ENCODE data around the gene ECHS1. TPM values are rescaled to one million over a fixed set of nuclear protein-coding genes. Genes with fewer than 3 reads are reported as not detected.

The ECHS1 gene
- polyA plus RNA-seq, 3 donors, result 34.6 to 102 (median 85.1) TPM

- Histone ChIP-seq H2AFZ (ENCODE audit: insufficient read depth, low read depth, low read length, poor library complexity, severe bottlenecking) (no peak overlapping the region), H3K9ac (ENCODE audit: insufficient read depth, low read length, poor library complexity, severe bottlenecking) (no peak overlapping the region), H3K4me3 (replicated peaks in 1 of 3; ENCODE audit: low read depth in 2 of 3, low read length in 3 of 3) (no peak overlapping the region), H4K20me1 (ENCODE audit: insufficient read depth, low read length) (no peaks in the 10 kb centered on the region), H3K36me3 (replicated peaks in 1 of 2; ENCODE audit: control insufficient read depth in 1 of 2, insufficient read depth in 2 of 2, low read length in 2 of 2) (peaks cover 11 to 17% of the 10 kb centered on the region in 2 donors), H3K79me2 (ENCODE audit: insufficient read depth, low read length) (no peaks in the 10 kb centered on the region), H3K4me1 (ENCODE audit: control insufficient read depth in 1 of 2, insufficient read depth in 2 of 2, low read length in 2 of 2) (peaks cover 6 to 7% of the 10 kb centered on the region in 2 donors), H3K4me2 (replicated peaks; ENCODE audit: extremely low read depth, low read length, poor library complexity, severe bottlenecking) (no peak overlapping the region), H3K9me3 (replicated peaks in 1 of 2; ENCODE audit: control insufficient read depth in 1 of 2, insufficient read depth in 1 of 2, low read length in 2 of 2) (peaks cover 6 to 8% of the 10 kb centered on the region in 2 donors), H3K27ac (ENCODE audit: low read depth in 1 of 2, low read length in 2 of 2) (no peak overlapping the region), H3K27me3 (ENCODE audit: control insufficient read depth in 2 of 2, insufficient read depth in 2 of 2, low read length in 2 of 2) (peaks cover 0 to 13% of the 10 kb centered on the region in 2 donors)
- Mint-ChIP-seq H3K27ac (no peak overlapping the region), H3K27me3 (ENCODE audit: low read depth in 3 of 3) (peaks cover 18 to 28% (median 22%) of the 10 kb centered on the region in 3 donors), H3K4me3 (no peak overlapping the region), H3K9me3 (peaks cover 0 to 21% (median 16%) of the 10 kb centered on the region in 7 donors), H3K4me1 (peaks cover 9% of the 10 kb centered on the region), H3K36me3 (peaks cover 19% of the 10 kb centered on the region in 2 donors)
- intact Hi-C loops (cut with micrococcal nuclease), result loop anchor here in 1 of 2 donors (5.0 kb wide), 2 partner anchors 174 to 374 kb away; partner anchors contain the start of gene CFAP46
- WGBS (ENCODE audit: insufficient coverage), result no CpG with 5 or more reads among the region's 7 CpGs
- no peak for DNase-seq
- TF ChIP-seq CTCF (IDR thresholded peaks at IDR 0.05), result no peak
Observed at GRCh38 chr10:133316732-133317131, 56.4 kb downstream of the ECHS1 start.

- no peak overlapping the region for H2AFZ ChIP-seq (ENCODE audit: insufficient read depth, low read depth, low read length, poor library complexity, severe bottlenecking)
- peaks cover 9% of the 10 kb centered on the region for H3K4me1 Mint-ChIP-seq
- no peak overlapping the region for H3K27ac Mint-ChIP-seq
- intact Hi-C loops (cut with micrococcal nuclease), result loop anchor here in 1 of 2 donors (5.0 kb wide), 2 partner anchors 174 to 374 kb away; partner anchors contain the start of gene CFAP46
- TF ChIP-seq CTCF (IDR thresholded peaks at IDR 0.05), result no peak
- peaks cover 6 to 7% of the 10 kb centered on the region in 2 donors for H3K4me1 ChIP-seq (ENCODE audit: control insufficient read depth in 1 of 2, insufficient read depth in 2 of 2, low read length in 2 of 2)
- peaks cover 5 to 6% of the 10 kb centered on the region in 2 donors for H3K9me3 ChIP-seq (replicated peaks in 1 of 2; ENCODE audit: control insufficient read depth in 1 of 2, insufficient read depth in 1 of 2, low read length in 2 of 2)
- peaks cover 0 to 12% of the 10 kb centered on the region in 2 donors for H3K27me3 ChIP-seq (ENCODE audit: control insufficient read depth in 2 of 2, insufficient read depth in 2 of 2, low read length in 2 of 2)
- peaks cover 14 to 22% of the 10 kb centered on the region in 2 donors for H3K36me3 ChIP-seq (replicated peaks in 1 of 2; ENCODE audit: control insufficient read depth in 1 of 2, insufficient read depth in 2 of 2, low read length in 2 of 2)
- peaks cover 0 to 18% (median 14%) of the 10 kb centered on the region in 7 donors for H3K9me3 Mint-ChIP-seq
- peaks cover 18 to 25% (median 22%) of the 10 kb centered on the region in 3 donors for H3K27me3 Mint-ChIP-seq (ENCODE audit: low read depth in 3 of 3)
- no peak overlapping the region for H3K4me3 ChIP-seq (replicated peaks in 1 of 3; ENCODE audit: low read depth in 2 of 3, low read length in 3 of 3)
- H4K20me1 ChIP-seq (ENCODE audit: insufficient read depth, low read length), result no peaks in the 10 kb centered on the region
- H3K9ac ChIP-seq (ENCODE audit: insufficient read depth, low read length, poor library complexity, severe bottlenecking), result no peak overlapping the region
- H3K4me2 ChIP-seq (replicated peaks; ENCODE audit: extremely low read depth, low read length, poor library complexity, severe bottlenecking), result no peak overlapping the region
- no peak for DNase-seq
- H3K79me2 ChIP-seq (ENCODE audit: insufficient read depth, low read length), result no peaks in the 10 kb centered on the region
- H3K4me3 Mint-ChIP-seq, result peak overlapping the region in 1 of 2 donors; percentile 13
- H3K36me3 Mint-ChIP-seq, result peaks cover 24% of the 10 kb centered on the region in 2 donors
- 49% methylated on average over 3 of the region's 9 CpGs for WGBS (ENCODE audit: insufficient coverage)
- H3K27ac ChIP-seq (ENCODE audit: low read depth in 1 of 2, low read length in 2 of 2), result no peak overlapping the region
Observed at GRCh38 chr10:133316266-133316665, 56.9 kb downstream of the ECHS1 start.

Measured in CD14-positive monocyte (primary cell).